GM23338 (cell line): Measurements from ENCODE around the gene TMEM87B.

Experiments used
- CREB1 ChIP-seq: fragments of 250-450 bp; sonication (Bioruptor Pico); IDR thresholded peaks from 2 replicates; pipeline ENCODE4 v1.5.0; 2020; ENCODE audit warnings: low read depth, mild to moderate bottlenecking, moderate library complexity
- ETS1 ChIP-seq: IDR thresholded peaks from 2 replicates; pipeline ENCODE4 v1.6.1; 2016; ENCODE audit warnings: antibody characterized with exemption
- EZH2 ChIP-seq: fragments of 200-600 bp; sonication (generic); IDR thresholded peaks from one replicate; pipeline ENCODE4 v1.8.0; 2017; ENCODE audit warnings: antibody characterized with exemption, mild to moderate bottlenecking, low read depth; ENCODE audit not compliant: unreplicated experiment
- EZH2phosphoT487 ChIP-seq: fragments of 200-600 bp; sonication (generic); IDR thresholded peaks from one replicate; pipeline ENCODE4 v1.8.1; 2018; ENCODE audit warnings: antibody characterized with exemption; ENCODE audit not compliant: unreplicated experiment
- JUNB ChIP-seq: IDR thresholded peaks from one replicate; pipeline ENCODE4 v1.6.1; 2016; ENCODE audit warnings: antibody characterized with exemption; ENCODE audit not compliant: unreplicated experiment
- POLR2AphosphoS5 ChIP-seq: IDR thresholded peaks from 2 replicates; pipeline ENCODE4 v1.6.1; 2016; ENCODE audit warnings: antibody characterized with exemption, low read depth
- REST ChIP-seq: IDR thresholded peaks from one replicate; pipeline ENCODE4 v1.6.1; 2018; ENCODE audit warnings: antibody characterized with exemption; ENCODE audit not compliant: unreplicated experiment
- STAT1 ChIP-seq: IDR thresholded peaks from one replicate; pipeline ENCODE4 v1.6.1; 2016; ENCODE audit warnings: antibody characterized with exemption; ENCODE audit not compliant: unreplicated experiment
- TF ChIP-seq, protein P1 (sequence below), 2 experiments: fragments of 200-600 bp in 1 of 2; sonication (generic) in 1 of 2; conservative IDR thresholded peaks; 2 replicates each; pipeline versions ENCODE4 v1.5.1 to v1.6.1; 2016 to 2017; ENCODE audit warnings: antibody characterized with exemption in 2 of 2, low read depth in 2 of 2, mild to moderate bottlenecking in 2 of 2, moderate library complexity in 1 of 2

DNA sequence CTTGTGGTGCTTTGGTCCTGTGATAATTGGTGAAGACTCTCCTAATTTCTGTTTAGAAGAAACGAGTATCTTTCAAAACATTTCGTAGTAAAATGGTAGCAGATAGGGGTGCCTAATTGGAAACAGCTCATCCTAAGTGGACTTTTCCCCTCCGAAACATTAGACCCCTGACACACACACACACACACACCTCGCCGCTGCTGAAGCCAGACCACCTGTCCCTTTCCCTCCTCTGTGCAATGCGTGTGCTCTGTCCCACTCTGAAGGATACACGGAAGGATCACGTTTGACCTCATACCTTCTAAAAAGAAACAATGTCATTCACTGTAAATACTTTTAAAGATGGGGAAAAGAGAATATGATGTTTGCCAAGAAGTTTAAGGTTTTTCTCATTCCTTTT, 36.2 kb upstream of the TMEM87B start:
- TF ChIP-seq, protein P1, sequence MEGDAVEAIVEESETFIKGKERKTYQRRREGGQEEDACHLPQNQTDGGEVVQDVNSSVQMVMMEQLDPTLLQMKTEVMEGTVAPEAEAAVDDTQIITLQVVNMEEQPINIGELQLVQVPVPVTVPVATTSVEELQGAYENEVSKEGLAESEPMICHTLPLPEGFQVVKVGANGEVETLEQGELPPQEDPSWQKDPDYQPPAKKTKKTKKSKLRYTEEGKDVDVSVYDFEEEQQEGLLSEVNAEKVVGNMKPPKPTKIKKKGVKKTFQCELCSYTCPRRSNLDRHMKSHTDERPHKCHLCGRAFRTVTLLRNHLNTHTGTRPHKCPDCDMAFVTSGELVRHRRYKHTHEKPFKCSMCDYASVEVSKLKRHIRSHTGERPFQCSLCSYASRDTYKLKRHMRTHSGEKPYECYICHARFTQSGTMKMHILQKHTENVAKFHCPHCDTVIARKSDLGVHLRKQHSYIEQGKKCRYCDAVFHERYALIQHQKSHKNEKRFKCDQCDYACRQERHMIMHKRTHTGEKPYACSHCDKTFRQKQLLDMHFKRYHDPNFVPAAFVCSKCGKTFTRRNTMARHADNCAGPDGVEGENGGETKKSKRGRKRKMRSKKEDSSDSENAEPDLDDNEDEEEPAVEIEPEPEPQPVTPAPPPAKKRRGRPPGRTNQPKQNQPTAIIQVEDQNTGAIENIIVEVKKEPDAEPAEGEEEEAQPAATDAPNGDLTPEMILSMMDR (conservative IDR thresholded peaks at IDR 0.05; ENCODE audit: low read depth in 2 of 2): no peak
- no peak for TF ChIP-seq POLR2AphosphoS5
- no peak for TF ChIP-seq EZH2phosphoT487
- no peak for TF ChIP-seq STAT1
- TF ChIP-seq EZH2: no peak
- no peak for TF ChIP-seq REST
- TF ChIP-seq ETS1: no peak
- no peak for TF ChIP-seq JUNB
- TF ChIP-seq CREB1 (CRISPR knock-in tag): no peak
